ENCODE results near the gene ZNF521.

DNA sequence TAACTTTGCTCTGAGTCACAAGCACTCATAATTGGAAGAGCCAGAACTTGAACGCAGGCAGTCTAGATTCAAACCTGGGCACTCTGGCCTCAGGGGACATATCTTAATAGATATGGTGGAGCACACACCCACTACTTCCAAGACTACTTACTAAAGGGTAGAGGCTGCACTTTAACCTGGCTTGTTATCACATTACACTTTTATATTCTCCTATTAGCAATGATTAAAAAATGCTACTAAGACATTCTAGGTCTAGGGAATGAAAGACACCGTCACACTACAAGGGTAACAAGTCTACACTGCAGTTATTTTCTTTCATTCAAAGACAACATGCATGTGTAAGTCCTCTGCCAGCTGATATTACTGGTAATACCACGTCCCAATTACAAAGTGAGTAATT is 258.8 kb downstream of the ZNF521 start:
- TF ChIP-seq, protein P1, sequence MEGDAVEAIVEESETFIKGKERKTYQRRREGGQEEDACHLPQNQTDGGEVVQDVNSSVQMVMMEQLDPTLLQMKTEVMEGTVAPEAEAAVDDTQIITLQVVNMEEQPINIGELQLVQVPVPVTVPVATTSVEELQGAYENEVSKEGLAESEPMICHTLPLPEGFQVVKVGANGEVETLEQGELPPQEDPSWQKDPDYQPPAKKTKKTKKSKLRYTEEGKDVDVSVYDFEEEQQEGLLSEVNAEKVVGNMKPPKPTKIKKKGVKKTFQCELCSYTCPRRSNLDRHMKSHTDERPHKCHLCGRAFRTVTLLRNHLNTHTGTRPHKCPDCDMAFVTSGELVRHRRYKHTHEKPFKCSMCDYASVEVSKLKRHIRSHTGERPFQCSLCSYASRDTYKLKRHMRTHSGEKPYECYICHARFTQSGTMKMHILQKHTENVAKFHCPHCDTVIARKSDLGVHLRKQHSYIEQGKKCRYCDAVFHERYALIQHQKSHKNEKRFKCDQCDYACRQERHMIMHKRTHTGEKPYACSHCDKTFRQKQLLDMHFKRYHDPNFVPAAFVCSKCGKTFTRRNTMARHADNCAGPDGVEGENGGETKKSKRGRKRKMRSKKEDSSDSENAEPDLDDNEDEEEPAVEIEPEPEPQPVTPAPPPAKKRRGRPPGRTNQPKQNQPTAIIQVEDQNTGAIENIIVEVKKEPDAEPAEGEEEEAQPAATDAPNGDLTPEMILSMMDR (IDR thresholded peaks at IDR 0.05; ENCODE audit: extremely low read depth in 1 of 2, insufficient read depth in 1 of 2, low read depth in 1 of 2, low read length in 2 of 2): no peak
- no peak for TF ChIP-seq JUN (IDR thresholded peaks at IDR 0.05; ENCODE audit: borderline replicate concordance, insufficient read depth, insufficient read length, low read depth)
- TF ChIP-seq POLR2A (IDR thresholded peaks at IDR 0.05; ENCODE audit: low read depth, low read length): no peak
- TF ChIP-seq POLR2AphosphoS5 (IDR thresholded peaks at IDR 0.05; ENCODE audit: insufficient read depth, low read depth, low read length): no peak
- TF ChIP-seq, protein P2, sequence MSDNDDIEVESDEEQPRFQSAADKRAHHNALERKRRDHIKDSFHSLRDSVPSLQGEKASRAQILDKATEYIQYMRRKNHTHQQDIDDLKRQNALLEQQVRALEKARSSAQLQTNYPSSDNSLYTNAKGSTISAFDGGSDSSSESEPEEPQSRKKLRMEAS (IDR thresholded peaks at IDR 0.05; ENCODE audit: insufficient read depth, insufficient read length): no peak
- no peak for TF ChIP-seq EZH2 (IDR thresholded peaks at IDR 0.05; ENCODE audit: borderline replicate concordance, low read depth, low read length, severe bottlenecking)
- TF ChIP-seq MYC (IDR thresholded peaks at IDR 0.05; ENCODE audit: low read depth, low read length): no peak
- TF ChIP-seq GATA2 (IDR thresholded peaks at IDR 0.05; ENCODE audit: insufficient read depth, insufficient read length, low read depth, low read length): no peak

Measured in endothelial cell of umbilical vein (primary cell).